Central memory CD8-positive, alpha-beta T cell (primary cell): ENCODE measurements around the gene ZEB2.

ENCODE experiments used
- ATAC-seq: fragments of 150-1000 bp; cut with Tn5 transposase; replicated peaks from 2 replicates; pipeline ENCODE4 v1.10.0; 2022; ENCODE audit warnings: mild to moderate bottlenecking, moderate FRiP score, moderate number of reproducible peaks; ENCODE audit not compliant: poor library complexity, severe bottlenecking; ENCODE audit errors: extremely low read depth
- DNase-seq, 2 donors: peaks; one replicate each; pipeline ENCODE4 v3.0.0; 2021; ENCODE audit warnings: low spot score in 2 of 2
- H3K27ac Mint-ChIP-seq: one replicate; pipeline ENCODE4 v1.8.0; 2022; ENCODE audit warnings: low read depth, mild to moderate bottlenecking, moderate library complexity, mixed read lengths
- H3K27me3 Mint-ChIP-seq: one replicate; pipeline ENCODE4 v1.8.0; 2022; ENCODE audit warnings: mixed read lengths
- H3K36me3 Mint-ChIP-seq: one replicate; pipeline ENCODE4 v1.8.0; 2022; ENCODE audit warnings: mild to moderate bottlenecking, moderate library complexity, mixed read lengths; ENCODE audit not compliant: insufficient read depth
- H3K4me1 Mint-ChIP-seq: one replicate; pipeline ENCODE4 v1.8.0; 2022; ENCODE audit warnings: mixed read lengths
- H3K4me3 Mint-ChIP-seq: one replicate; pipeline ENCODE4 v1.8.0; 2022; ENCODE audit warnings: mild to moderate bottlenecking, moderate library complexity, mixed read lengths
- H3K9me3 Mint-ChIP-seq: one replicate; pipeline ENCODE4 v1.8.0; 2022; ENCODE audit warnings: mixed read lengths

Gene ZEB2

GRCh38 chr2:144405321-144405720 lies 114.6 kb downstream of the ZEB2 start:
- no peaks in the 10 kb centered on the region for H3K9me3 Mint-ChIP-seq

GRCh38 chr2:144404586-144405314 lies 115.2 kb downstream of the ZEB2 start:
- Mint-ChIP-seq H3K36me3 (peaks cover 54% of the 10 kb centered on the region), H3K27ac (no peak overlapping the region), H3K4me1 (peaks cover 28% of the 10 kb centered on the region), H3K9me3 (no peaks in the 10 kb centered on the region), H3K4me3 (no peak overlapping the region), H3K27me3 (no peaks in the 10 kb centered on the region)
- DNase-seq = no peak
- no peak for ATAC-seq

More at GRCh38 chr2:144405321-144405720, 114.6 kb downstream of the ZEB2 start:
- H3K27me3 Mint-ChIP-seq = no peaks in the 10 kb centered on the region
- no peak for ATAC-seq
- peaks cover 55% of the 10 kb centered on the region for H3K36me3 Mint-ChIP-seq
- H3K4me3 Mint-ChIP-seq = no peak overlapping the region
- no peak for DNase-seq
- H3K27ac Mint-ChIP-seq = peak overlapping the region; percentile 27
- peaks cover 28% of the 10 kb centered on the region for H3K4me1 Mint-ChIP-seq

- Mint-ChIP-seq H3K36me3 (peaks cover 56% of the 10 kb centered on the region), H3K4me1 (peaks cover 24% of the 10 kb centered on the region), H3K9me3 (no peaks in the 10 kb centered on the region), H3K4me3 (no peak overlapping the region), H3K27ac (no peak overlapping the region), H3K27me3 (no peaks in the 10 kb centered on the region)
- ATAC-seq (no peak), DNase-seq (no peak)
These were observed 116.0 kb downstream of the ZEB2 start for GRCh38 chr2:144403933-144404332.

DNA sequence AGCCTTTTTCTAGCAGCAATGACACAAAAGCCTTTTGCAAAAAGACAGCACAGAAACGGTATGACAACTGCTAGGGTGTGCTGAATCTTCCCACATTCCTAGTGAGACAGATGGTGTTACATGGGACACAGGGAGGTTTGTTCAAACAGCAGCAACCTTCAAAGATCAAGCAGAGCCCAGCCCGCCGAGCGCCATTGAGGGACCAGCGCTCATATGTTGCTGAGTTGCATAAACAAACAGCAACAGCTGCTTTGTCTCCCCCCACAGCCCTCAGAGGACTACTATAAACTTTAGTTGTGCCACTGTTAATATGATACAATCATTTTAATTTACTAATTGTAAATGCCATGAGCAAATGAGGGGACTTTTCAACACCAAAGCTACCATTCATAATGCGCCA lies 117.7 kb downstream of the ZEB2 start:
- no peak for DNase-seq
- H3K36me3 Mint-ChIP-seq = peaks cover 65% of the 10 kb centered on the region

DNA sequence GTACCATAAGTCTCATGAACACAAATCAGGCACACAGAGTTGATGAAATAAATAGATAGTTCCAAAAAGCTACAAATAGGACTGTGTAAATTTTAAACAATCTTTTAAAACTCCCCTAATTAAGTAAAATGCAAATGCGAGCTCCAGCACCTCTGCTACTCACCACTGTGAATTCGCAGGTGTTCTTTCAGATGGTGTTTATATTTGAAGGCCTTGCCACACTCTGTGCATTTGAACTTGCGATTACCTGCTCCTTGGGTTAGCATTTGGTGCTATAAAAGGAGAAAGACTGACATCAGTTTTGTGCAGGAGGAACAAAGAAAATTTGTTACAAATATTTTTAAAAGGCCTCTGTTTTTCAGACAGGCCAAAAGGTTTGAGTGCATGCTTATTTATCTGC lies 118.9 kb downstream of the ZEB2 start:
- no peak for DNase-seq
- Mint-ChIP-seq H3K27me3 (no peaks in the 10 kb centered on the region), H3K27ac (no peak overlapping the region), H3K9me3 (no peaks in the 10 kb centered on the region), H3K4me3 (no peak overlapping the region), H3K36me3 (peaks cover 68% of the 10 kb centered on the region), H3K4me1 (peaks cover 28% of the 10 kb centered on the region)
- ATAC-seq = no peak

More for the DNA sequence above, 117.7 kb downstream of the ZEB2 start:
- Mint-ChIP-seq H3K4me1 (peaks cover 32% of the 10 kb centered on the region), H3K27me3 (no peaks in the 10 kb centered on the region), H3K9me3 (no peaks in the 10 kb centered on the region), H3K27ac (no peak overlapping the region), H3K4me3 (no peak overlapping the region)
- ATAC-seq = peak; percentile 24

GRCh38 chr2:144396318-144396717 lies 123.6 kb downstream of the ZEB2 start:
- Mint-ChIP-seq H3K27me3 (no peaks in the 10 kb centered on the region), H3K4me3 (no peak overlapping the region), H3K36me3 (peaks cover 74% of the 10 kb centered on the region), H3K4me1 (peaks cover 24% of the 10 kb centered on the region), H3K27ac (peak overlapping the region; percentile 41), H3K9me3 (no peaks in the 10 kb centered on the region)
- no peak for ATAC-seq
- no peak for DNase-seq

DNA sequence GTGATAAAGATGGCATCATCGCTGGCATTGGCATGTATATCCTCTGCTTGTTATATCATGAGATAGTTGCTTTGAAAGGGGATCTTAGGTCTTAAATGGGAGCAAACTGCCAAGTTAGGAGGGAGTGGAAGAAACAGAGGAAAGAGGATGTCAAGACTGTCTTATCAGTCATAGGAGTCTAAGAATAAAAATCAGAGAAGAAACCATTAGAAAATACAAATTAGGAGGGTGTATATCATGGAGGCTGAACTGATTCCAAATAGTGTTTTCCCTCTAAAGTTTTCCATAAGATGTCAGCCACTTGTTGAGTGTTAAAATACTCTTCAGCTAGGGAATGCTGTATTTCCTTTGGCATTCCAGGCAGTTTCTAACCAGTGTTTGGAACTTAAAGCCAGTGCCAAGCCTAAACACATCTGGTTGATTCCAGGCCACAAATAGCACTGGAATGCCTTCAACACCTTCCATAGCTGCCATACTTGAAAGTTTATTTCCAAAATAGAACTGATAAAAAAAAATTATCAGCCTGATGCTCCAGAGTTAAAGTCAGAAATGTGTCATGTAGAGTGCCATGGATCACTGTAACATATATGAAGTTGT lies 129.4 kb downstream of the ZEB2 start:
- Mint-ChIP-seq H3K4me3 (no peak overlapping the region), H3K9me3 (no peaks in the 10 kb centered on the region), H3K27ac (no peak overlapping the region), H3K4me1 (peaks cover 4% of the 10 kb centered on the region), H3K36me3 (peaks cover 35% of the 10 kb centered on the region), H3K27me3 (no peaks in the 10 kb centered on the region)
- DNase-seq (no peak), ATAC-seq (no peak)

DNA sequence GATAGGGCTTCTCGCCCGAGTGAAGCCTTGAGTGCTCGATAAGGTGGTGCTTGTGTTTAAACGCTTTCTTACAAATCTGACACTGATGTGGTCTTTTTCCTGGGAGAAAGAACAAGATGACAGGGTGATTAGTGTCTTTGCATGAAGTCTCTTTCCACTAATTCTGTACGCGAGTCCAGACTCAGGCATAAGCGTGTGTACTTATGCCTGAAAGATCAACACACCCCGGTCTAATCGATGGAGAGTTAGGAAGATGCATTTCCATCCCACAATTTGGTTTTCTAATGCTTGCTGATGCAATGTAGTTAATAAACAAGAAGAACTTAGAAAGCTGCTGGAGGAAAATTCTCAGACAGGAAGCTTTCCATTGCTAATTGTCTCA lies 130.0 kb downstream of the ZEB2 start:
- Mint-ChIP-seq H3K27ac (no peak overlapping the region), H3K9me3 (no peaks in the 10 kb centered on the region), H3K4me3 (no peak overlapping the region), H3K27me3 (no peaks in the 10 kb centered on the region), H3K36me3 (peaks cover 30% of the 10 kb centered on the region), H3K4me1 (no peaks in the 10 kb centered on the region)
- ATAC-seq (no peak), DNase-seq (no peak)

DNA sequence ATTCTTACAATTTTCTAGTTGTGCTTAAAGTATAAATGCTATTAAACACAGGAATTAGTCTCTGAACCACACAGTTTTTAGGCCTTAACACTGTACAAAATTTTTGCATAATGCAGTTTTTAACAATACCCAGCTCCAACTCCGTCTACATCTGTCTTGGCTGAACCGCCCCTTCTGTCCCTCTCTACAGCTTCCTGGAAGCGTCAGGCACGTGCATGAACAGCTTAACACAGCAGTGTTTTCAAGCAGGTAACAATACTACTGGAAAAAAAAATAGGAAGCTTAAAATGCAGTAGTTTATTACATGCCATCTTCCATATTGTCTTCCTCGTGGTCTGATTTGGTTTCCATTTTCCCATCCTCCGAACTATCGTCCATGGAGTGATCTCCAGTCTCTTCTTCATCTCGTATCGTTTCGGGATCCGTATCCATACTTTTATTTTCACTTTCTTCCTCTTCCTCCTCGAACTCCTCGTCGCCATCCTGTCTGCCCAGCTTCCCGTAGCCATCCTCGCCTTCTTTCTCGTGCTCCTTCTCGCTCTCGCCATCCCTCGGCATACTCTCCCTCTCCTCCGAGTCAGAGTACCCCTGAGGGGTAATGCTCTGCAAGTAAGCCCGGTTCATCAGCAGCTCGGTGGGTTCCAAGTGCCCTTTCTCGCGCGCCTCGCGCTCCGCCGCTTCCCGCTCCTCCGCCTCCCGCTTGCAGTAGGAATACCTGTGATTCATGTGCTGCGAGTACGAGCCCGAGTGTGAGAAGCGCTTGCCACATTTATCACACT lies 130.6 kb downstream of the ZEB2 start:
- ATAC-seq = no peak
- peaks cover 30% of the 10 kb centered on the region for H3K36me3 Mint-ChIP-seq

GRCh38 chr2:144385381-144385780 lies 134.5 kb downstream of the ZEB2 start:
- Mint-ChIP-seq H3K9me3 (no peaks in the 10 kb centered on the region), H3K27me3 (no peaks in the 10 kb centered on the region), H3K36me3 (peaks cover 20% of the 10 kb centered on the region), H3K4me3 (no peak overlapping the region), H3K4me1 (peaks cover 24% of the 10 kb centered on the region), H3K27ac (no peak overlapping the region)
- DNase-seq (no peak), ATAC-seq (no peak)

More for the DNA sequence above, 130.6 kb downstream of the ZEB2 start:
- no peak for DNase-seq
- Mint-ChIP-seq H3K4me3 (no peak overlapping the region), H3K27me3 (no peaks in the 10 kb centered on the region), H3K4me1 (no peaks in the 10 kb centered on the region), H3K27ac (no peak overlapping the region), H3K9me3 (no peaks in the 10 kb centered on the region)

- Mint-ChIP-seq H3K27me3 (no peaks in the 10 kb centered on the region), H3K4me3 (peak overlapping the region; percentile 35), H3K9me3 (no peaks in the 10 kb centered on the region), H3K36me3 (peaks cover 18% of the 10 kb centered on the region), H3K27ac (peak overlapping the region; percentile 71), H3K4me1 (peaks cover 24% of the 10 kb centered on the region)
- ATAC-seq = no peak
- DNase-seq = no peak
These were observed 136.3 kb downstream of the ZEB2 start for GRCh38 chr2:144383571-144384100.

- DNase-seq = peak in 1 of 2 donors; percentile 59
- Mint-ChIP-seq H3K27me3 (no peaks in the 10 kb centered on the region), H3K9me3 (no peaks in the 10 kb centered on the region), H3K4me1 (peaks cover 24% of the 10 kb centered on the region), H3K4me3 (peak overlapping the region; percentile 1), H3K36me3 (peaks cover 12% of the 10 kb centered on the region), H3K27ac (peak overlapping the region; percentile 71)
- ATAC-seq = peak; percentile 99
These were observed 137.1 kb downstream of the ZEB2 start for GRCh38 chr2:144382849-144383248.
